Measurements from ENCODE around the gene GRAMD4. TPM values are rescaled to one million over a fixed set of nuclear protein-coding genes. Genes with fewer than 3 reads are reported as not detected.

The GRAMD4 gene
- total and polyA plus RNA-seq, 12 donors = 15.0 to 241 (median 79.4) TPM

- 86 to 100% (median 92%) methylated on average over 4 to 16 of the region's 16 CpGs for WGBS, 4 donors
- intact Hi-C loops (cut with DNase I) = no loop called here
- no peaks in the 10 kb centered on the region for H3K27me3 ChIP-seq
- DNase-seq = no peak
- H3K27ac ChIP-seq = no peak overlapping the region
- H3K4me3 ChIP-seq = no peak overlapping the region
- TF ChIP-seq, protein P1, sequence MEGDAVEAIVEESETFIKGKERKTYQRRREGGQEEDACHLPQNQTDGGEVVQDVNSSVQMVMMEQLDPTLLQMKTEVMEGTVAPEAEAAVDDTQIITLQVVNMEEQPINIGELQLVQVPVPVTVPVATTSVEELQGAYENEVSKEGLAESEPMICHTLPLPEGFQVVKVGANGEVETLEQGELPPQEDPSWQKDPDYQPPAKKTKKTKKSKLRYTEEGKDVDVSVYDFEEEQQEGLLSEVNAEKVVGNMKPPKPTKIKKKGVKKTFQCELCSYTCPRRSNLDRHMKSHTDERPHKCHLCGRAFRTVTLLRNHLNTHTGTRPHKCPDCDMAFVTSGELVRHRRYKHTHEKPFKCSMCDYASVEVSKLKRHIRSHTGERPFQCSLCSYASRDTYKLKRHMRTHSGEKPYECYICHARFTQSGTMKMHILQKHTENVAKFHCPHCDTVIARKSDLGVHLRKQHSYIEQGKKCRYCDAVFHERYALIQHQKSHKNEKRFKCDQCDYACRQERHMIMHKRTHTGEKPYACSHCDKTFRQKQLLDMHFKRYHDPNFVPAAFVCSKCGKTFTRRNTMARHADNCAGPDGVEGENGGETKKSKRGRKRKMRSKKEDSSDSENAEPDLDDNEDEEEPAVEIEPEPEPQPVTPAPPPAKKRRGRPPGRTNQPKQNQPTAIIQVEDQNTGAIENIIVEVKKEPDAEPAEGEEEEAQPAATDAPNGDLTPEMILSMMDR (IDR thresholded peaks at IDR 0.05) = no peak
- TF ChIP-seq POLR2A (IDR thresholded peaks at IDR 0.05) = no peak
- peaks cover 0 to 45% of the 10 kb centered on the region in 2 donors for H3K36me3 ChIP-seq (replicated peaks in 1 of 2)
- H3K9me3 ChIP-seq (replicated peaks in 1 of 3) = no peaks in the 10 kb centered on the region
- no peaks in the 10 kb centered on the region for H3K4me1 ChIP-seq (replicated peaks in 1 of 2)
Observed at GRCh38 chr22:46675938-46676337, 55.8 kb downstream of the GRAMD4 start.

- TF ChIP-seq, protein P1 (IDR thresholded peaks at IDR 0.05) = no peak
- TF ChIP-seq POLR2A (IDR thresholded peaks at IDR 0.05) = no peak
- Histone ChIP-seq H3K27me3 (no peaks in the 10 kb centered on the region), H3K4me1 (replicated peaks in 1 of 2) (no peaks in the 10 kb centered on the region), H3K4me3 (no peak overlapping the region), H3K9me3 (replicated peaks in 1 of 3) (no peaks in the 10 kb centered on the region), H3K27ac (no peak overlapping the region), H3K36me3 (replicated peaks in 1 of 2) (peaks cover 0 to 42% of the 10 kb centered on the region in 2 donors)
- WGBS, 4 donors = 88 to 99% (median 94%) methylated on average over 13 to 15 of the region's 15 CpGs
- DNase-seq = no peak
- intact Hi-C loops (cut with DNase I) = no loop called here
Observed at GRCh38 chr22:46676479-46676878, 56.3 kb downstream of the GRAMD4 start.

- H3K27ac ChIP-seq = no peak overlapping the region
- H3K36me3 ChIP-seq (replicated peaks in 1 of 2) = peaks cover 0 to 42% of the 10 kb centered on the region in 2 donors
- no peak for TF ChIP-seq POLR2A (IDR thresholded peaks at IDR 0.05)
- TF ChIP-seq, protein P1 (IDR thresholded peaks at IDR 0.05) = no peak
- intact Hi-C loops (cut with DNase I) = no loop called here
- H3K9me3 ChIP-seq (replicated peaks in 1 of 3) = no peaks in the 10 kb centered on the region
- WGBS, 4 donors = 91 to 98% (median 95%) methylated on average over 14 of the region's 14 CpGs
- no peaks in the 10 kb centered on the region for H3K27me3 ChIP-seq
- no peak overlapping the region for H3K4me3 ChIP-seq
- DNase-seq = no peak
- H3K4me1 ChIP-seq (replicated peaks in 1 of 2) = no peaks in the 10 kb centered on the region
Observed at GRCh38 chr22:46676881-46677280, 56.7 kb downstream of the GRAMD4 start.

DNA sequence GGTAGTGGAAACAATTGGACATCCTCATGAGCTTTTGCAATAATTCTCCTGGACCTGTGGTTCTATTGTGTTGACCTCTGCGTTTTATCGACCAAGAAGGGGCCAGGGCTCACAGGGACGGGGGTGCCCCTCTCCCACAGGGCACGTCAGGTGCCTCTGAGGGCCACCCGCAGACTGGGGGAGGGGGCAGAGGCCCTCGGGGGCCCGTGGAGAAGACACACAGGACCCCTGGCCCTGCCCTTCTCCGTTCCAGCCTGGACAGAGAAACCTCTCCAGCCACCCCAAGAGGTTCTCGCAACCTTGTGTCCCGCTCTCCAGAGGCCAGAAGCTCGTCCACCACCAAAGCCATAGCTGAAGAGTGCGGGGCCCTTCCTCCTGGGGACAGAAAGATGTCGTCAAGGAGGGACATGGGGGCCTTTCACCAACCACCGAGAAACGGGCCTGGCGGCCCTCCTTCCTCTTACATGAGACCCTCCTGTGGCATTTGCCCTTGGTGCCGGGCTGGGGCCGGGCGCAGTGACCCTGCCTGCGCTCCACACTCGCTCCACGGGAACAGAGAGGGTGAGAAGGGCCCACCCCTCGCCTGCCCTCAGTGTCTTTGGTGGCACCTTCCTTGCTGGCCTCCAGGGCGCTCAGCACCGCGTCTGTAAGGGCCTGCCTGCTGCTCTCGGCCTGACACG, 57.3 kb downstream of the GRAMD4 start:
- Histone ChIP-seq H3K4me3 (no peak overlapping the region), H3K4me1 (replicated peaks in 1 of 2) (no peaks in the 10 kb centered on the region), H3K36me3 (replicated peaks in 1 of 2) (peaks cover 0 to 42% of the 10 kb centered on the region in 2 donors), H3K9me3 (replicated peaks in 1 of 3) (no peaks in the 10 kb centered on the region), H3K27ac (no peak overlapping the region), H3K27me3 (no peaks in the 10 kb centered on the region)
- no peak for TF ChIP-seq POLR2A (IDR thresholded peaks at IDR 0.05)
- TF ChIP-seq, protein P1 (IDR thresholded peaks at IDR 0.05) = no peak
- 83 to 96% (median 93%) methylated on average over 15 to 28 of the region's 28 CpGs for WGBS, 4 donors
- intact Hi-C loops (cut with DNase I) = no loop called here
- no peak for DNase-seq
